Thyroid gland (tissue), 4 donors: ENCODE results near the gene ABRACL.

Experiments used
- POLR2A ChIP-seq, 2 donors: fragments of 450-650 bp; IDR thresholded peaks; one replicate each; pipeline ENCODE4 v1.6.1; 2017; ENCODE audit warnings: antibody characterized with exemption in 2 of 2, mild to moderate bottlenecking in 2 of 2, moderate library complexity in 1 of 2
- TF ChIP-seq, protein P1 (sequence below), 6 experiments: fragments of 200-600 bp in 3 of 6; fragments of 450-650 bp in 3 of 6; sonication (generic) in 3 of 6; IDR thresholded peaks; one replicate each; pipeline ENCODE4 v1.5.1; 2016 to 2019; ENCODE audit warnings: antibody characterized with exemption in 6 of 6, mild to moderate bottlenecking in 2 of 6, inconsistent platforms in 1 of 6, moderate library complexity in 1 of 6

DNA sequence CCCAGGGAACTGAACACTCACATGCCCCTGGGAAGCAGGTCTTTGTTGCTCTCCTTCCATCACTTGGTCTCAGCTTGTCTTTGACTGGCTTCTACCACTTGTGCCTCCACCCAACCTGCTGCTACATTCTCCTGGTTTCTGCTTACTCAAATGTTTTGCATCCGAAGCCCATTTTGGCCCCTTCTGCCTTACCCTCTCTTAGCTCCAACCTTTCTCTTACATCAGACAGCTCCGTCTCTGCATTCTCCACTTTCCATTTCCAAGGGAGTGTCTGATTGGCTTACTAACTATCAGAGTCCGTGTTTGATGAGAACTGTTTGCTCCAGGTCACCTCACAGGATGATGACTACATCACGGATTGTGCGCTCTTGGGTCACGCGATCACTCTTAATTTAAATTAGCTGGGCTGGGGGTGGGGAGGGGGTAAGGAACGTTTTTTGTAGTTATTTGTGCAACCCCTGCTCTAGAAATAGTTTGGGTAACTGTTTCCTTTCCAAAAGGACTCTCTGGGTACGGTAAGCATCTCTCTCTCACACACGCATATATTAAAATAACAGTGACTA, 844 bp upstream of the ABRACL start:
- TF ChIP-seq, protein P1, sequence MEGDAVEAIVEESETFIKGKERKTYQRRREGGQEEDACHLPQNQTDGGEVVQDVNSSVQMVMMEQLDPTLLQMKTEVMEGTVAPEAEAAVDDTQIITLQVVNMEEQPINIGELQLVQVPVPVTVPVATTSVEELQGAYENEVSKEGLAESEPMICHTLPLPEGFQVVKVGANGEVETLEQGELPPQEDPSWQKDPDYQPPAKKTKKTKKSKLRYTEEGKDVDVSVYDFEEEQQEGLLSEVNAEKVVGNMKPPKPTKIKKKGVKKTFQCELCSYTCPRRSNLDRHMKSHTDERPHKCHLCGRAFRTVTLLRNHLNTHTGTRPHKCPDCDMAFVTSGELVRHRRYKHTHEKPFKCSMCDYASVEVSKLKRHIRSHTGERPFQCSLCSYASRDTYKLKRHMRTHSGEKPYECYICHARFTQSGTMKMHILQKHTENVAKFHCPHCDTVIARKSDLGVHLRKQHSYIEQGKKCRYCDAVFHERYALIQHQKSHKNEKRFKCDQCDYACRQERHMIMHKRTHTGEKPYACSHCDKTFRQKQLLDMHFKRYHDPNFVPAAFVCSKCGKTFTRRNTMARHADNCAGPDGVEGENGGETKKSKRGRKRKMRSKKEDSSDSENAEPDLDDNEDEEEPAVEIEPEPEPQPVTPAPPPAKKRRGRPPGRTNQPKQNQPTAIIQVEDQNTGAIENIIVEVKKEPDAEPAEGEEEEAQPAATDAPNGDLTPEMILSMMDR (IDR thresholded peaks at IDR 0.05) = no peak
- no peak for TF ChIP-seq POLR2A (IDR thresholded peaks at IDR 0.05)
